HG03060 (cell line): ENCODE data around the gene NKD1.

Source experiments
- ATAC-seq: cut with Tn5 transposase; IDR thresholded peaks from one replicate; pipeline ENCODE4 v1.9.1; 2021; ENCODE audit warnings: low read depth, moderate number of reproducible peaks; ENCODE audit not compliant: unreplicated experiment

NKD1 gene

GRCh38 chr16:50667497-50668367 lies 119.5 kb downstream of the NKD1 start:
- ATAC-seq, result no peak

GRCh38 chr16:50668368-50669008 lies 120.3 kb downstream of the NKD1 start:
- no peak for ATAC-seq

- ATAC-seq, result no peak
Measured at GRCh38 chr16:50669741-50670140, 121.5 kb downstream of the NKD1 start.

- no peak for ATAC-seq
Measured at GRCh38 chr16:50670476-50670875, 122.3 kb downstream of the NKD1 start.

GRCh38 chr16:50671644-50672260 lies 123.6 kb downstream of the NKD1 start:
- ATAC-seq, result no peak

GRCh38 chr16:50673496-50674275 lies 125.5 kb downstream of the NKD1 start:
- ATAC-seq, result no peak

- no peak for ATAC-seq
Measured at GRCh38 chr16:50674831-50675230, 126.6 kb downstream of the NKD1 start.

GRCh38 chr16:50675686-50676610 lies 127.8 kb downstream of the NKD1 start:
- ATAC-seq, result no peak

GRCh38 chr16:50676684-50677225 lies 128.6 kb downstream of the NKD1 start:
- ATAC-seq, result no peak

- ATAC-seq, result no peak
Measured at GRCh38 chr16:50677351-50677750, 129.2 kb downstream of the NKD1 start.

- no peak for ATAC-seq
Measured at GRCh38 chr16:50678531-50678930, 130.3 kb downstream of the NKD1 start.

GRCh38 chr16:50679266-50679665 lies 131.1 kb downstream of the NKD1 start:
- no peak for ATAC-seq

GRCh38 chr16:50679676-50680555 lies 131.7 kb downstream of the NKD1 start:
- no peak for ATAC-seq

- no peak for ATAC-seq
Measured at GRCh38 chr16:50680556-50680893, 132.3 kb downstream of the NKD1 start.

- peak; percentile 47 for ATAC-seq
Measured at GRCh38 chr16:50681021-50681885, 133.1 kb downstream of the NKD1 start, which contains the start of gene SNX20. Gene SNX20, minus strand, starts transcription at chr16:50681312. Its CDS starts 3,786 bp downstream, at chr16:50677526.

GRCh38 chr16:50683689-50684374 lies 135.6 kb downstream of the NKD1 start:
- ATAC-seq, result peak; percentile 39
